SK-N-SH (cell line): ENCODE results near the gene KAT2A. TPM values are rescaled to one million over a fixed set of nuclear protein-coding genes. Genes with fewer than 3 reads are reported as not detected.

Experiments used
- CTCF ChIA-PET: fragments of 300-600, 350-600 bp; formaldehyde crosslinking; extraction: SDS; loops from one replicate; lab custom pipeline; 2021; lab: Yijun Ruan, JAX
- POLR2A ChIA-PET: fragments of 350-600 bp; sonication (Branson Sonifier 250); formaldehyde crosslinking; extraction: SDS; loops from one replicate; lab custom pipeline; 2020; ENCODE audit warnings: antibody characterized with exemption, inconsistent platforms; lab: Yijun Ruan, JAX
- DNase-seq: peaks from one replicate; pipeline ENCODE4 v3.0.0; 2012
- H2AFZ ChIP-seq: fragments of 200-600 bp; sonication (generic); 2 replicates; pipeline ENCODE4 v1.8.1; 2016; ENCODE audit warnings: antibody characterized with exemption, mild to moderate bottlenecking, low read depth
- H3F3A ChIP-seq: fragments of 200-600 bp; sonication (generic); replicated peaks from 2 replicates; pipeline ENCODE3; 2016; ENCODE audit warnings: antibody characterized with exemption, mild to moderate bottlenecking; ENCODE audit not compliant: insufficient read depth
- H3K27ac ChIP-seq, 2 experiments: fragments of 200-500 bp in 1 of 2; fragments of 200-600 bp in 1 of 2; sonication (Bioruptor generic) in 1 of 2; sonication (generic), shearing (Covaris generic) in 1 of 2; 2 replicates each; pipeline versions ENCODE4 v1.5.1 to v1.6.1; 2014 to 2016; ENCODE audit warnings: low read depth in 2 of 2, inconsistent platforms in 1 of 2, low read length in 1 of 2, mild to moderate bottlenecking in 1 of 2, mixed read lengths in 1 of 2
- H3K27me3 ChIP-seq: fragments of 200-600 bp; sonication (generic), shearing (Covaris generic); 2 replicates; pipeline ENCODE4 v1.6.1; 2016; ENCODE audit warnings: mixed run types; ENCODE audit not compliant: insufficient read depth
- H3K36me3 ChIP-seq, 2 experiments: fragments of 200-500 bp in 1 of 2; fragments of 200-600 bp in 1 of 2; sonication (Bioruptor generic) in 1 of 2; sonication (generic) in 1 of 2; replicated peaks in 1 of 2; 2 replicates each; pipeline versions ENCODE3 to v1.5.1; 2014 to 2016; ENCODE audit warnings: low read length in 1 of 2, mild to moderate bottlenecking in 1 of 2; ENCODE audit not compliant: insufficient read depth in 2 of 2, control insufficient read depth in 1 of 2
- H3K4me1 ChIP-seq, 2 experiments: fragments of 200-500 bp in 1 of 2; fragments of 200-600 bp in 1 of 2; sonication (Bioruptor generic) in 1 of 2; sonication (generic), shearing (Covaris generic) in 1 of 2; 2 replicates each; pipeline versions ENCODE4 v1.5.1 to v1.6.1; 2014 to 2016; ENCODE audit warnings: low read depth in 1 of 2, low read length in 1 of 2, mixed run types in 1 of 2; ENCODE audit not compliant: insufficient read depth in 2 of 2, control insufficient read depth in 1 of 2
- H3K4me2 ChIP-seq: fragments of 200-600 bp; sonication (generic), shearing (Covaris generic); 2 replicates; pipeline ENCODE4 v1.6.1; 2017; ENCODE audit warnings: mixed run types
- H3K4me3 ChIP-seq, 2 experiments: fragments of 200-500 bp in 1 of 2; fragments of 200-600 bp in 1 of 2; sonication (Bioruptor generic) in 1 of 2; sonication (generic), shearing (Covaris generic) in 1 of 2; 2 replicates each; pipeline versions ENCODE4 v1.5.1 to v1.8.1; 2014 to 2016; ENCODE audit warnings: low read depth in 2 of 2, inconsistent platforms in 1 of 2, low read length in 1 of 2, mild to moderate bottlenecking in 1 of 2, mixed read lengths in 1 of 2, moderate library complexity in 1 of 2
- H3K79me2 ChIP-seq: fragments of 200-600 bp; sonication (generic); 2 replicates; pipeline ENCODE4 v1.8.1; 2017; ENCODE audit warnings: mild to moderate bottlenecking; ENCODE audit not compliant: insufficient read depth
- H3K9ac ChIP-seq: fragments of 200-600 bp; sonication (generic); 2 replicates; pipeline ENCODE4 v1.6.1; 2017; ENCODE audit warnings: mixed run types
- H3K9me2 ChIP-seq: fragments of 200-600 bp; sonication (generic); 2 replicates; pipeline ENCODE4 v1.6.1; 2017; ENCODE audit warnings: mixed run types
- H3K9me3 ChIP-seq: fragments of 200-600 bp; sonication (generic); 2 replicates; pipeline ENCODE4 v1.6.1; 2017; ENCODE audit warnings: mixed run types, mild to moderate bottlenecking, moderate library complexity
- H4K20me1 ChIP-seq: fragments of 200-600 bp; sonication (generic); 2 replicates; pipeline ENCODE4 v1.6.1; 2017; ENCODE audit warnings: mild to moderate bottlenecking, mixed run types; ENCODE audit not compliant: insufficient read depth
- CHD2 ChIP-seq: fragments of 150-350 bp; IDR thresholded peaks from 2 replicates; pipeline ENCODE4 v1.6.1; 2018; ENCODE audit warnings: low read length; ENCODE audit not compliant: partially characterized antibody
- ELF1 ChIP-seq: IDR thresholded peaks from 2 replicates; pipeline ENCODE4 v1.4.0; 2012
- EP300 ChIP-seq, 2 experiments: IDR thresholded peaks; 2 replicates each; pipeline versions ENCODE4 v1.4.0 to v1.6.1; 2012; ENCODE audit warnings: borderline replicate concordance in 1 of 2, low read depth in 1 of 2, low read length in 1 of 2
- EZH2phosphoT487 ChIP-seq: fragments of 200-600 bp; sonication (generic); IDR thresholded peaks from 2 replicates; pipeline ENCODE4 v1.6.1; 2017; ENCODE audit warnings: low read depth, mixed run types, mild to moderate bottlenecking, antibody characterized with exemption, moderate library complexity, borderline replicate concordance
- FOSL2 ChIP-seq: IDR thresholded peaks from 2 replicates; pipeline ENCODE4 v1.4.0; 2012; ENCODE audit warnings: low read depth, mild to moderate bottlenecking, moderate library complexity, borderline replicate concordance
- FOXM1 ChIP-seq: IDR thresholded peaks from 2 replicates; pipeline ENCODE4 v1.4.0; 2012; ENCODE audit warnings: low read depth, mild to moderate bottlenecking
- GABPA ChIP-seq: IDR thresholded peaks from 2 replicates; pipeline ENCODE4 v1.4.0; 2012; ENCODE audit warnings: low read depth, mild to moderate bottlenecking
- JUND ChIP-seq: IDR thresholded peaks from 2 replicates; pipeline ENCODE4 v1.4.0; 2012
- NRF1 ChIP-seq: IDR thresholded peaks from 2 replicates; pipeline ENCODE4 v1.6.1; 2012; ENCODE audit warnings: low read depth, mild to moderate bottlenecking, low read length
- RCOR1 ChIP-seq: fragments of 150-350 bp; IDR thresholded peaks from 2 replicates; pipeline ENCODE4 v1.6.1; 2017; ENCODE audit warnings: antibody characterized with exemption, low read length
- RFX5 ChIP-seq: IDR thresholded peaks from 2 replicates; pipeline ENCODE4 v1.6.1; 2012; ENCODE audit warnings: mild to moderate bottlenecking, improper control_type of control experiment, low read length
- TCF12 ChIP-seq: IDR thresholded peaks from 2 replicates; pipeline ENCODE4 v1.4.0; 2012
- TEAD4 ChIP-seq: IDR thresholded peaks from 2 replicates; pipeline ENCODE4 v1.4.0; 2012; ENCODE audit warnings: mild to moderate bottlenecking, borderline replicate concordance; ENCODE audit not compliant: insufficient read depth
- WGBS: methylation state at CpG from one replicate; pipeline ENCODE4 v1.1.6; 2017; ENCODE audit warnings: low lambda C conversion rate; 5-methylcytosine and 5-hydroxymethylcytosine counted together
- polyA plus RNA-seq, 3 experiments: library from polyadenylated mRNA; depleted of rRNA; stranded (reverse); fragments of >200 nt; gene quantifications; 2 replicates each; pipeline ENCODE4 v1.2.3, GENCODE V29; 2012
- TF ChIP-seq, protein P1 (sequence below): IDR thresholded peaks from 2 replicates; pipeline ENCODE4 v1.6.1; 2012; ENCODE audit warnings: mild to moderate bottlenecking, low read depth, low read length, moderate library complexity
- TF ChIP-seq, protein P2 (sequence below): IDR thresholded peaks from 2 replicates; pipeline ENCODE4 v1.4.0; 2012; ENCODE audit warnings: low read depth, borderline replicate concordance
- TF ChIP-seq, protein P3 (sequence below): fragments of 200-600 bp; sonication (generic); IDR thresholded peaks from 2 replicates; pipeline ENCODE4 v1.6.1; 2017; ENCODE audit warnings: antibody characterized with exemption, mild to moderate bottlenecking, moderate library complexity
- TF ChIP-seq, protein P4 (sequence below): fragments of 150-350 bp; IDR thresholded peaks from 2 replicates; pipeline ENCODE4 v1.6.1; 2016; ENCODE audit warnings: mild to moderate bottlenecking, low read depth, low read length

KAT2A gene
- polyA plus RNA-seq, 1 of the 3 experiments (the other 2 are of a cell fraction) = 45.1 TPM

DNA sequence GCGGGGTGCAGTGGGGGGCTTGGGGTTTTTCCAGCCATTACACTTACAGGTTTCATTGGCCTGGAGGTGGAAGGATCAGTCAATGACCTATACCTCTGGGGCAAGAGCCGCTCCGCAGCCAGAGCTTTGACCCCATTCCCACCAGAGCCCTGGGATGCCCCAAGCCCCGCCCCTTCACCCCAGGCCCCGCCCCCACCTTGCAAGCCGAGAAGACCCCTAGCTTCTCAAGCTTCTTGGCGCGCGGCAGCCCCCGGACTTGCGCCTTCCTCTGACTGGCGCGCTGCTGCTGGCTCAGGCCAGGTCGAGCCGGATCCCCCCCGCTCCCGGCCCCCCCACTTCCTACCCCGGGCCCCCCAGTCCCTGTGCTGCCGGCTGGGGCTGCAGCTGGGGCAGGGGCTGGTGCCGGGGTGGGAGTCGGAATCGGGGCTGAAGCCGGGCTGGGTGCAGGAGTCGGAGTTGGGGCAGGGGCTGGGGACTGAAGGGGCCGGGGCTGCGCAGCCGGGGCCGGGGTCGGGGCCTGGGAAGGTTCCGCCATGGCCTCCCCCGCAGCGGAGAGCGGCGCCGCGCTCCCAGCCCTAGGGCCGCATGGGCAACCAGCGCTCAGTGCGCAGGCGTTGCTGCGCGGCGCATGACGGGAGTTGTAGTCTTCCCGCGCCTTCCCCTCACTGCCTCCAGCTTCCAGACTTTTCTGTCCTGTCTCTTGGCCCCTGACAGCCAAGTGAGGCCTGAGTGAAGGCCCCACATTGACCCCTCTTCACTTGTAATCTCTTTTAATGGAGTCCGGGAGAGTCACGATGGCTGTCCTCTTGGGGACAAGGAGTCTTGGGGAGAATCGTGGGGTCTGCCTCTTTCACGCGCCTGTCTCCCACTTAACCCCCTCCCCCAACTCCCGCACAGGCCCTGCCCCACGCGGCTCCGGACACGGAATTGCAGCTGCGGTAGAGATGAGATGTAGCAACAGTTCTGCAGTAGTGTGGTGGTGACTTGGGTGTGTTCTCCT, at the start of gene KAT2A (continued):
- TF ChIP-seq, protein P1, sequence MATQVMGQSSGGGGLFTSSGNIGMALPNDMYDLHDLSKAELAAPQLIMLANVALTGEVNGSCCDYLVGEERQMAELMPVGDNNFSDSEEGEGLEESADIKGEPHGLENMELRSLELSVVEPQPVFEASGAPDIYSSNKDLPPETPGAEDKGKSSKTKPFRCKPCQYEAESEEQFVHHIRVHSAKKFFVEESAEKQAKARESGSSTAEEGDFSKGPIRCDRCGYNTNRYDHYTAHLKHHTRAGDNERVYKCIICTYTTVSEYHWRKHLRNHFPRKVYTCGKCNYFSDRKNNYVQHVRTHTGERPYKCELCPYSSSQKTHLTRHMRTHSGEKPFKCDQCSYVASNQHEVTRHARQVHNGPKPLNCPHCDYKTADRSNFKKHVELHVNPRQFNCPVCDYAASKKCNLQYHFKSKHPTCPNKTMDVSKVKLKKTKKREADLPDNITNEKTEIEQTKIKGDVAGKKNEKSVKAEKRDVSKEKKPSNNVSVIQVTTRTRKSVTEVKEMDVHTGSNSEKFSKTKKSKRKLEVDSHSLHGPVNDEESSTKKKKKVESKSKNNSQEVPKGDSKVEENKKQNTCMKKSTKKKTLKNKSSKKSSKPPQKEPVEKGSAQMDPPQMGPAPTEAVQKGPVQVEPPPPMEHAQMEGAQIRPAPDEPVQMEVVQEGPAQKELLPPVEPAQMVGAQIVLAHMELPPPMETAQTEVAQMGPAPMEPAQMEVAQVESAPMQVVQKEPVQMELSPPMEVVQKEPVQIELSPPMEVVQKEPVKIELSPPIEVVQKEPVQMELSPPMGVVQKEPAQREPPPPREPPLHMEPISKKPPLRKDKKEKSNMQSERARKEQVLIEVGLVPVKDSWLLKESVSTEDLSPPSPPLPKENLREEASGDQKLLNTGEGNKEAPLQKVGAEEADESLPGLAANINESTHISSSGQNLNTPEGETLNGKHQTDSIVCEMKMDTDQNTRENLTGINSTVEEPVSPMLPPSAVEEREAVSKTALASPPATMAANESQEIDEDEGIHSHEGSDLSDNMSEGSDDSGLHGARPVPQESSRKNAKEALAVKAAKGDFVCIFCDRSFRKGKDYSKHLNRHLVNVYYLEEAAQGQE = no peak
- TF ChIP-seq, protein P2, sequence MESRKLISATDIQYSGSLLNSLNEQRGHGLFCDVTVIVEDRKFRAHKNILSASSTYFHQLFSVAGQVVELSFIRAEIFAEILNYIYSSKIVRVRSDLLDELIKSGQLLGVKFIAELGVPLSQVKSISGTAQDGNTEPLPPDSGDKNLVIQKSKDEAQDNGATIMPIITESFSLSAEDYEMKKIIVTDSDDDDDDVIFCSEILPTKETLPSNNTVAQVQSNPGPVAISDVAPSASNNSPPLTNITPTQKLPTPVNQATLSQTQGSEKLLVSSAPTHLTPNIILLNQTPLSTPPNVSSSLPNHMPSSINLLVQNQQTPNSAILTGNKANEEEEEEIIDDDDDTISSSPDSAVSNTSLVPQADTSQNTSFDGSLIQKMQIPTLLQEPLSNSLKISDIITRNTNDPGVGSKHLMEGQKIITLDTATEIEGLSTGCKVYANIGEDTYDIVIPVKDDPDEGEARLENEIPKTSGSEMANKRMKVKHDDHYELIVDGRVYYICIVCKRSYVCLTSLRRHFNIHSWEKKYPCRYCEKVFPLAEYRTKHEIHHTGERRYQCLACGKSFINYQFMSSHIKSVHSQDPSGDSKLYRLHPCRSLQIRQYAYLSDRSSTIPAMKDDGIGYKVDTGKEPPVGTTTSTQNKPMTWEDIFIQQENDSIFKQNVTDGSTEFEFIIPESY = no peak
- peak; percentile 90 for TF ChIP-seq NRF1
- TF ChIP-seq TEAD4 = no peak
- TF ChIP-seq EZH2phosphoT487 = no peak
- peak; percentile 30 for TF ChIP-seq CHD2
- TF ChIP-seq JUND = no peak
- no peak for TF ChIP-seq ELF1
- no peak for TF ChIP-seq FOXM1
- TF ChIP-seq, protein P3, sequence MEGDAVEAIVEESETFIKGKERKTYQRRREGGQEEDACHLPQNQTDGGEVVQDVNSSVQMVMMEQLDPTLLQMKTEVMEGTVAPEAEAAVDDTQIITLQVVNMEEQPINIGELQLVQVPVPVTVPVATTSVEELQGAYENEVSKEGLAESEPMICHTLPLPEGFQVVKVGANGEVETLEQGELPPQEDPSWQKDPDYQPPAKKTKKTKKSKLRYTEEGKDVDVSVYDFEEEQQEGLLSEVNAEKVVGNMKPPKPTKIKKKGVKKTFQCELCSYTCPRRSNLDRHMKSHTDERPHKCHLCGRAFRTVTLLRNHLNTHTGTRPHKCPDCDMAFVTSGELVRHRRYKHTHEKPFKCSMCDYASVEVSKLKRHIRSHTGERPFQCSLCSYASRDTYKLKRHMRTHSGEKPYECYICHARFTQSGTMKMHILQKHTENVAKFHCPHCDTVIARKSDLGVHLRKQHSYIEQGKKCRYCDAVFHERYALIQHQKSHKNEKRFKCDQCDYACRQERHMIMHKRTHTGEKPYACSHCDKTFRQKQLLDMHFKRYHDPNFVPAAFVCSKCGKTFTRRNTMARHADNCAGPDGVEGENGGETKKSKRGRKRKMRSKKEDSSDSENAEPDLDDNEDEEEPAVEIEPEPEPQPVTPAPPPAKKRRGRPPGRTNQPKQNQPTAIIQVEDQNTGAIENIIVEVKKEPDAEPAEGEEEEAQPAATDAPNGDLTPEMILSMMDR = no peak

DNA sequence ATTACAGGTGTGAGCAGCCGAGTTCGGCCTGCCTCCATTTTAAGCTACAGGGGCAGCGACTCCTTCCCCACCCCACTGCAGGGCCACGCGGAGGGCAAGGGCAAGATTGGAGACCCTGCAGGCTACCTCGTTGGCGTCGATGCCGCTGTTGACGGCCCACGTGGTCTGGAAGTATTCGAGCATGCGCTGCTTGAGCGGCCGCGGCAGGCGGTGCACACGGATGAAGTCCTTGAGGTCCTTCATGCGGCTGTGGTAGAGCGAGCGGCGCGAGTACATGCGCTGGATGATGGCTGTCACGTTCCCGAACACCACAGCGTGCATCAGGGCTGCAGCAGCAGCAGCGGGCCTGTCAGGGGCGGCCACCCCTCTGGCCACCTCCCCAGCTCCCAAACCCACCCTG, 48.2 kb upstream of the KAT2A start:
- no peaks in the 10 kb centered on the region for H3K9me3 ChIP-seq
- no peak overlapping the region for H3K27ac ChIP-seq
- no peak for DNase-seq
- ChIA-PET CTCF (interaction anchor here (1.0 kb wide), 1 partner anchor 13 kb away, joined by 3 read pairs; no protein-coding TSS in a partner anchor), POLR2A (no interaction called here)
- no peaks in the 10 kb centered on the region for H3F3A ChIP-seq
- H3K79me2 ChIP-seq = no peaks in the 10 kb centered on the region
- no peaks in the 10 kb centered on the region for H3K36me3 ChIP-seq
- no peaks in the 10 kb centered on the region for H3K27me3 ChIP-seq
- H3K4me2 ChIP-seq = no peak overlapping the region
- H3K4me3 ChIP-seq = no peak overlapping the region
- H3K4me1 ChIP-seq = no peaks in the 10 kb centered on the region
- H4K20me1 ChIP-seq = no peaks in the 10 kb centered on the region
- 92% methylated on average over 29 of the region's 29 CpGs for WGBS
- H3K9ac ChIP-seq = no peak overlapping the region
- H3K9me2 ChIP-seq = no peaks in the 10 kb centered on the region
- no peak overlapping the region for H2AFZ ChIP-seq
- TF ChIP-seq RCOR1 = no peak
- no peak for TF ChIP-seq GABPA
- TF ChIP-seq FOSL2 = no peak
- TF ChIP-seq RFX5 = no peak
- TF ChIP-seq EP300 (IDR thresholded peaks at IDR 0.05; ENCODE audit: borderline replicate concordance in 1 of 2, low read depth in 1 of 2, low read length in 1 of 2) = no peak
- no peak for TF ChIP-seq NRF1
- TF ChIP-seq, protein P3 = no peak
- TF ChIP-seq TCF12 = no peak
- TF ChIP-seq, protein P4, sequence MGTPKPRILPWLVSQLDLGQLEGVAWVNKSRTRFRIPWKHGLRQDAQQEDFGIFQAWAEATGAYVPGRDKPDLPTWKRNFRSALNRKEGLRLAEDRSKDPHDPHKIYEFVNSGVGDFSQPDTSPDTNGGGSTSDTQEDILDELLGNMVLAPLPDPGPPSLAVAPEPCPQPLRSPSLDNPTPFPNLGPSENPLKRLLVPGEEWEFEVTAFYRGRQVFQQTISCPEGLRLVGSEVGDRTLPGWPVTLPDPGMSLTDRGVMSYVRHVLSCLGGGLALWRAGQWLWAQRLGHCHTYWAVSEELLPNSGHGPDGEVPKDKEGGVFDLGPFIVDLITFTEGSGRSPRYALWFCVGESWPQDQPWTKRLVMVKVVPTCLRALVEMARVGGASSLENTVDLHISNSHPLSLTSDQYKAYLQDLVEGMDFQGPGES = no peak
